Naive thymus-derived CD8-positive, alpha-beta T cell (primary cell): ENCODE data around the gene GCAT. TPM values are rescaled to one million over a fixed set of nuclear protein-coding genes. Genes with fewer than 3 reads are reported as not detected.

Experiments used
- ATAC-seq, 2 donors: fragments of 150-1000 bp; cut with Tn5 transposase in 1 of 2; sonication (Bioruptor Pico), chemical (Tn5 transposase) in 1 of 2; 1 replicate in 1 of 2; 2 replicates in 1 of 2; pipeline ENCODE4 v1.10.0; 2021; ENCODE audit warnings: mild to moderate bottlenecking in 2 of 2, moderate library complexity in 2 of 2
- POLR2A ChIA-PET: fragments of 350-600 bp; sonication (Branson Sonifier 250); formaldehyde crosslinking; loops from one replicate; lab custom pipeline; 2021; ENCODE audit warnings: antibody characterized with exemption; lab: Charles Lee
- DNase-seq, 10 donors: peaks; one replicate each; pipeline versions ENCODE4 v3.0.0 to v3.0.0-alpha.2; 2020 to 2022
- H3K27ac Mint-ChIP-seq, 10 donors: one replicate each; pipeline ENCODE4 v1.8.0; 2020 to 2022; ENCODE audit warnings: mild to moderate bottlenecking in 10 of 10, mixed read lengths in 10 of 10, moderate library complexity in 4 of 10, inconsistent platforms in 1 of 10
- H3K27me3 Mint-ChIP-seq, 5 donors: one replicate each; pipeline ENCODE4 v1.8.0; 2021 to 2022; ENCODE audit warnings: mixed read lengths in 5 of 5
- H3K36me3 Mint-ChIP-seq, 3 donors: one replicate each; pipeline ENCODE4 v1.8.0; 2020 to 2022; ENCODE audit warnings: mixed read lengths in 3 of 3, mild to moderate bottlenecking in 2 of 3, inconsistent platforms in 1 of 3
- H3K4me1 Mint-ChIP-seq, 4 donors: one replicate each; pipeline ENCODE4 v1.8.0; 2021 to 2022; ENCODE audit warnings: mixed read lengths in 4 of 4
- H3K4me3 Mint-ChIP-seq, 10 donors: one replicate each; pipeline ENCODE4 v1.8.0; 2020 to 2022; ENCODE audit warnings: mild to moderate bottlenecking in 10 of 10, mixed read lengths in 10 of 10, moderate library complexity in 6 of 10, inconsistent platforms in 1 of 10
- H3K9me3 Mint-ChIP-seq, 9 donors: one replicate each; pipeline ENCODE4 v1.8.0; 2020 to 2022; ENCODE audit warnings: mixed read lengths in 9 of 9, mild to moderate bottlenecking in 3 of 9, inconsistent platforms in 1 of 9, moderate library complexity in 1 of 9
- polyA plus RNA-seq, 3 donors: library from polyadenylated mRNA; unstranded; fragments of 300-500 nt; fragmentation: Illumina TruSeq; gene quantifications; one replicate each; pipeline ENCODE4 v1.2.3, GENCODE V29; 2021
- total RNA-seq, 8 experiments: library from RNA in 2 of 8; stranded (reverse) in 2 of 8; gene quantifications; one replicate each; pipeline ENCODE4 v1.2.3 and lab custom pipeline; 2021 to 2026

GCAT gene
- 1 to 10 TPM; 1.8 to 2.3 TPM for total RNA-seq
- polyA plus RNA-seq = 1 to 10 TPM; 4.0 to 7.6 (median 7.1) TPM
- total RNA-seq (lab: John Stamatoyannopoulos, UW) = 0.49 to 4.0 (median 1.4) reads per million in 6 experiments

DNA sequence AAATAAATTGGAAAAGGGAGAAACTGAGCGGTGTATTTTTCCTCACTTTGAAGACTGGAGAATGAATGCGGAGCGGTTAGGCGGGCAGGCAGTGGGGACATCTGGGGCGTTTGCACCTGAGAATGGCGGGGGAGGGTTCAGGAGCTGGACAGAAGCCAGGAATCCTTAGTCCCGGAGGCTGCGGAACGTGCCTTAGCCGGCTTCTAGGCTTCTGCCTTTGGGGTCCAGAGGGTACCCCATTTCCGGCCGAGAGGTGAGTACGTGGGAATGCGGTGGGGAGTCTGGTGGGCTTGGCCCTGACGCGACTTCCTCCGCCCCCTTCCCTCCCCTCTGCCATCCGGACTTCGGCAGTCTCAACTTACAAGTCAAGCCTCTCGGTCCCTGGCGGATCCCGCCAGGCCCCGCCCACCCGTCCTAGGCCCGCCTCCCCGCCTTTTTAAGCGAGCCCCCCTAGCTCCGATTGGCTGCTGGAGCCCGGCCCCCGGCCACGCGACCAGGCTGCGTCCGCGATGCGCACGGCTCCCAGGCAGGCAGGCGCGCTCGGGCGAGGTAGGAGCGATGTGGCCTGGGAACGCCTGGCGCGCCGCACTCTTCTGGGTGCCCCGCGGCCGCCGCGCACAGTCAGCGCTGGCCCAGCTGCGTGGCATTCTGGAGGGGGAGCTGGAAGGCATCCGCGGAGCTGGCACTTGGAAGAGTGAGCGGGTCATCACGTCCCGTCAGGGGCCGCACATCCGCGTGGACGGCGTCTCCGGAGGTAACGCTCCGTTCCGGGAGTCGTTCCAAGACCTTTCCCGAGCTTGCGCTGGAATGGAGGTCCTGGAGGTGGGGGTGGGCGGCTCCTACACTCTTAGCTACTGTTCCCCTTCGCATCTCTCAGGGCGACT is at the start of gene GCAT:
Gene GCAT (plus strand): TSS at position 525 of the 884 bp plus-strand sequence. CDS start 34 bp downstream, at position 559.
- ATAC-seq (peak; percentile 89 to 90), DNase-seq (peak; percentile 64 to 90 (median 78))
- Mint-ChIP-seq H3K9me3 (peaks cover 0 to 2% (median 0%) of the 10 kb centered on the region in 9 donors), H3K27ac (peak within 1 kb of the TSS in 4 of 10 donors; percentile 26 to 75 (median 45)), H3K4me1 (peaks cover 15 to 45% (median 42%) of the 10 kb centered on the region in 4 donors), H3K27me3 (peaks cover 22 to 70% (median 42%) of the 10 kb centered on the region in 5 donors), H3K36me3 (peaks cover 0 to 3% (median 0%) of the 10 kb centered on the region in 3 donors), H3K4me3 (peak within 1 kb of the TSS; percentile 69 to 84 (median 82))
- POLR2A ChIA-PET = interaction anchor here (0.6 to 1.7 kb wide), 6 partner anchors 11 to 149 kb away, joined by 3 to 4 read pairs (median 4); partner anchors contain the start of genes ANKRD54 and PDXP

DNA sequence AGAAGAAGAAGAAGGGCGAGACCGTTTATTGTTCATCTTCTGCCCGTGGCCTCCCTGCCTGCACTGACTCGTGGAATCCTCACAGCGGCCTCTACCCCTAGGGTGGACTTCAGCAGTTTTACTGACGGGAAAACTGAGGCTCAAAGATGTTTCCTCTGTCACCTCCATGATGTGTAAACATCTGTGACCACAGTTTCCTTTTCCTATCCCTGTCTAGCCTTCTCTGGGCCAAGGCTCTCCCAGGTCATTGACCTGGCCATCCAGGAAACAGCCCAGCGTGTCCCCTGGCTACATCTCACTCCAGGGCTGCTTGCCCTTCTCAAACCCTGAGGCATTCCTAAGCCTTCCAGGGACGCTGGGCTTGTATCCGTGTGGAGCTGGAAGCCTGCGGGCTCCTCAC is 49.0 kb upstream of the GCAT start:
- no peak overlapping the region for H3K4me3 Mint-ChIP-seq
- no peak for DNase-seq
- H3K27ac Mint-ChIP-seq = no peak overlapping the region
- POLR2A ChIA-PET = no interaction called here
- peaks cover 0 to 2% (median under 1%) of the 10 kb centered on the region in 4 donors for H3K4me1 Mint-ChIP-seq
- ATAC-seq = no peak
- H3K27me3 Mint-ChIP-seq = no peaks in the 10 kb centered on the region
- no peaks in the 10 kb centered on the region for H3K9me3 Mint-ChIP-seq
- H3K36me3 Mint-ChIP-seq = peaks cover 0 to 35% (median 0%) of the 10 kb centered on the region in 3 donors

DNA sequence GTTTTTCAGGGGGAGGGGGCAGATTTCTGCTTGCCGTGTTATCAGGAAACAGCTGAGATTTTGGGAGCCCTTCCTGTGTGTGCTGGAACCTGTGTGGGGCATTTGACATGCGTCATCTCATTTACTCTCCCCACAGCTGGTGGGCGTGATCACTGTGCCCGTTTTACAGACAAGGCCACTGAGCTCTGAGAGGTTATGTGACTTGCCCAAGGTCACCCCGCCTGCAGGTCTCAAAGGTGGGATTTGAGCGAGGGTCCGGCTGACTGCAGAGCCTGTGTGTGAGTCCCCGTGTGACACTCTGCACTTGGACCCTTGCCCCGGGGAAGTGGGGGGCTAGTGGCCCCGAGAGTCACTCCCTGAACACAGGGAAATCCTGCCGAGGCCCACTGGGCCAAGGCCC is 48.5 kb upstream of the GCAT start:
- Mint-ChIP-seq H3K4me1 (peaks cover 0 to 3% (median under 1%) of the 10 kb centered on the region in 4 donors), H3K4me3 (no peak overlapping the region), H3K27me3 (no peaks in the 10 kb centered on the region), H3K36me3 (peaks cover 0 to 35% (median 0%) of the 10 kb centered on the region in 3 donors), H3K9me3 (no peaks in the 10 kb centered on the region), H3K27ac (no peak overlapping the region)
- no peak for ATAC-seq
- DNase-seq = no peak
- POLR2A ChIA-PET = no interaction called here

DNA sequence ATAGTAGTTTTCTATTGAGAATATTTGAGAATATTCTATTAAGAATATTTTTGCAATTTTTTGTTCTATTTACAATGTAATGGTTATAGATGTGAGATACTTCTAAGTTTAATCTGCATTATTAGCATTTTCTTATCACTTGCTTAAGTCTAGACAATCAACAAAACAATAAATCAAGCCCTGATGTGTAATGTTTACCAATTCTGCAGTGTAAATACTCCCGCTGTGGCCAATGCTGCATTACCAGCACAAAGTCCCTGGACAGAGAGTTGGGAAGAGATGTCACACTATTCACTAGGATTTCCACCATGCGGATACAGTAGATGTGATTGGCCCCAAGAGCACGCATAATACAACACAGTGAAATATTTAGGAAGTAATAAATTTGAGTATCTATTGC is 47.6 kb upstream of the GCAT start:
- ATAC-seq (no peak), DNase-seq (no peak)
- Mint-ChIP-seq H3K27ac (peak overlapping the region in 1 of 10 donors; percentile 40), H3K4me3 (no peak overlapping the region), H3K27me3 (no peaks in the 10 kb centered on the region), H3K36me3 (peaks cover 0 to 31% (median 0%) of the 10 kb centered on the region in 3 donors), H3K9me3 (no peaks in the 10 kb centered on the region), H3K4me1 (peaks cover 0 to 3% (median under 1%) of the 10 kb centered on the region in 4 donors)
- POLR2A ChIA-PET = no interaction called here

DNA sequence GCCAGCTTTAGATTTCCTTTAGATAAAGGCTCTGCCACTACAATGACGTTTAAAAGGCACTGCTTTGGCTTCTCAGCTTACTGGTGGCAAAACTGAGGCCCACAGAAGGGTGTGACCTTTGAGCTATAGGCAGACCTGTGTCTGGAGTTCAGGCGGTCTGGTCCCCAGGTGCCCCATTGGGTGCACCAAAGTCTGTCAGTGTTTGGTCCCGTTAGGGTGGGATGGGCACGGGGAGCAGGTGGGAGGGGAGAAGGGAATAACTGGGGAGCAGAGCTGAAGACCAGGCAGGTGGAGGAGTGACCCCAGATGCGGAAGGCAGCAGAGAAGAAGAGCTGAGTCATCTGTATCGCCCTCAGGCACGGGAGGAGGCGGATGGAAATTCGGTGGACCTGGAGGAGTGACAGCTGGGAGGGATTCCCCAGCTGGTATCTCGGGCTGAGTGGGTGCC is 45.3 kb upstream of the GCAT start:
- ATAC-seq = no peak
- POLR2A ChIA-PET = no interaction called here
- Mint-ChIP-seq H3K36me3 (peaks cover 0 to 28% (median 0%) of the 10 kb centered on the region in 3 donors), H3K27ac (no peak overlapping the region), H3K9me3 (no peaks in the 10 kb centered on the region), H3K4me3 (no peak overlapping the region), H3K4me1 (peaks cover 0 to 3% (median under 1%) of the 10 kb centered on the region in 4 donors), H3K27me3 (no peaks in the 10 kb centered on the region)
- DNase-seq = no peak

DNA sequence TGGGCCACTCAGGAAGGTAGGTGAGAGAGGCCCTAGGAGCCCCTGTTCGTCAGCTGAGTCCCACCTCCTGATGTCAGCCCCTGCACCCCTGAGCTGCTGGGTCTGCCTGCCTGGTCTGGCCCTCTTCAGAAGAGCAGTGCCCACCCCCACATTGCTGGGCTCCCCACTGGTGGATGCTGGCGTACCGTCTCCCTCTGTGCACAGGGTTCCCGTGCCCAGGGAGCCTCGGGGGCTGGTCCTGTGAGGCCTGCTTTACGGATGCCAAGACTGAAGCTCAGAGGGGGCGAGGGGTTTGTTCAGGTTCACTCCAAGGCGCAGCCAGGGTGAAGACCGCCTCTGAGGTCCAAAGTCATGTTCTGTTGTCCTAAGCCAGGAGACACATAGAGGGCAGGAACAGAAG is 44.7 kb upstream of the GCAT start:
- no peak for DNase-seq
- H3K4me1 Mint-ChIP-seq = peaks cover 0 to 3% (median under 1%) of the 10 kb centered on the region in 4 donors
- H3K27me3 Mint-ChIP-seq = no peaks in the 10 kb centered on the region
- peaks cover 0 to 25% (median 0%) of the 10 kb centered on the region in 3 donors for H3K36me3 Mint-ChIP-seq
- no peaks in the 10 kb centered on the region for H3K9me3 Mint-ChIP-seq
- no peak overlapping the region for H3K4me3 Mint-ChIP-seq
- no peak overlapping the region for H3K27ac Mint-ChIP-seq
- ATAC-seq = no peak
- POLR2A ChIA-PET = no interaction called here

DNA sequence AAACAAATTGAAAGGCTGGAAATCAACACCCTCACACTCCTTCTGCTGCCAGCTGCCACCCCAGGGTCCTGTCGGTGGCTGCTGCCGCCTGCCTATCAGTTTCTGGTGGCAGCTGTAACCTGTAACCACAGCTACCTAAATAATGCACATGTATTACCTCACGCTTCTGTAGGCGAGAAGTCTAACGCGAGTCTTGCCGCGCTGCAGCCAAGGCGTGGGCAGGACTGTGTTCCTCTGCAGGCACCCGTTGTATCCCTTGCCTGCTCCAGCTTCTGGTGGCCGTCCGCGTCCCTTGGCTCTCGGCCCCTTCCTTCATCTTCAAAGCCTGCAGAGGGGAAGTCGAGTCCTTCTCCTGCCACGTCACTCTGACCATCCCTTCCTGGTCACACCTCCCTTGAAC is 44.1 kb upstream of the GCAT start:
- ATAC-seq (no peak), DNase-seq (no peak)
- Mint-ChIP-seq H3K9me3 (no peaks in the 10 kb centered on the region), H3K36me3 (peaks cover 0 to 19% (median 0%) of the 10 kb centered on the region in 3 donors), H3K27me3 (no peaks in the 10 kb centered on the region), H3K4me1 (peaks cover 0 to 2% (median under 1%) of the 10 kb centered on the region in 4 donors), H3K27ac (peak overlapping the region in 1 of 10 donors; percentile 68), H3K4me3 (no peak overlapping the region)
- POLR2A ChIA-PET = no interaction called here

DNA sequence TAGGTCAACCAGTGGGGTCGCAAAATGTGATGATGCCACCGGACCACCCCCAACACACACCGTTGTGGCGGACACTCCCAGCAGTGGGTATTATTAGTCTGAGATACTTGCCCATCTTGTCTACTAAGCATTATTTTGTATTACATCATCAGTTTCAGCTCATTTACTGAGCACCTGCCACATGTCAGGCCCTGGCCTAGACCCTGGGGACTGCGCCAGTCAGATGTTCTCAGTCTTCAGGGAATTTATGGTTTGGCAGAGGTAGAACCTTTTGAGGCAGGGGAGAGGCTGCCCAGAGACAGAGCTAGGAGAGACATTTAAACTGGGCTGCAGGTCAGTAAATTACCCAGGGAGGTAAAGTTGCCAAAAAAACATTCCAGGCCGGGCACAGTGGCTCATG is 43.1 kb upstream of the GCAT start:
- Mint-ChIP-seq H3K27ac (peak overlapping the region in 1 of 10 donors; percentile 47), H3K4me1 (peaks cover 0 to 2% (median under 1%) of the 10 kb centered on the region in 4 donors), H3K27me3 (no peaks in the 10 kb centered on the region), H3K4me3 (no peak overlapping the region), H3K36me3 (peaks cover 0 to 15% (median 0%) of the 10 kb centered on the region in 3 donors), H3K9me3 (no peaks in the 10 kb centered on the region)
- POLR2A ChIA-PET = no interaction called here
- DNase-seq = no peak
- no peak for ATAC-seq

DNA sequence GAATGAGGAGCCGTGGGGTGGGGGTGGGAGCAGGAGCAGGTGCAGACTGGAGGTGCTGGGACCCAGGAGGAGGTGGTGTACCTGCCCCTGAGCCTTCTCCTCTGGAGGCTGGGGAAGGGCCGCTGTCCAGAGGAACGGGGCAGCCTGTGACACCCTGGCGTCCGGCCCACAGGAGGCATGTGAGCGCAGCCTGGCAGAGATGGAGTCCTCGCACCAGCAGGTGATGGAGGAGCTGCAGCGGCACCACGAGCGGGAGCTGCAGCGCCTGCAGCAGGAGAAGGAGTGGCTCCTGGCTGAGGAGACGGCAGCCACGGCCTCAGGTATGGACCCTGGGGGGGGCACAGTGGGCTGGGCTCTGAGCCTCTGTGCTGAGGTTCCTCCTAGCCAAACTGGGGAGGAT is 42.2 kb upstream of the GCAT start:
- Mint-ChIP-seq H3K4me3 (no peak overlapping the region), H3K36me3 (peaks cover 0 to 13% (median 0%) of the 10 kb centered on the region in 3 donors), H3K27me3 (no peaks in the 10 kb centered on the region), H3K27ac (no peak overlapping the region), H3K4me1 (peaks cover 0 to 2% (median under 1%) of the 10 kb centered on the region in 4 donors), H3K9me3 (no peaks in the 10 kb centered on the region)
- no peak for ATAC-seq
- DNase-seq = no peak
- POLR2A ChIA-PET = no interaction called here

DNA sequence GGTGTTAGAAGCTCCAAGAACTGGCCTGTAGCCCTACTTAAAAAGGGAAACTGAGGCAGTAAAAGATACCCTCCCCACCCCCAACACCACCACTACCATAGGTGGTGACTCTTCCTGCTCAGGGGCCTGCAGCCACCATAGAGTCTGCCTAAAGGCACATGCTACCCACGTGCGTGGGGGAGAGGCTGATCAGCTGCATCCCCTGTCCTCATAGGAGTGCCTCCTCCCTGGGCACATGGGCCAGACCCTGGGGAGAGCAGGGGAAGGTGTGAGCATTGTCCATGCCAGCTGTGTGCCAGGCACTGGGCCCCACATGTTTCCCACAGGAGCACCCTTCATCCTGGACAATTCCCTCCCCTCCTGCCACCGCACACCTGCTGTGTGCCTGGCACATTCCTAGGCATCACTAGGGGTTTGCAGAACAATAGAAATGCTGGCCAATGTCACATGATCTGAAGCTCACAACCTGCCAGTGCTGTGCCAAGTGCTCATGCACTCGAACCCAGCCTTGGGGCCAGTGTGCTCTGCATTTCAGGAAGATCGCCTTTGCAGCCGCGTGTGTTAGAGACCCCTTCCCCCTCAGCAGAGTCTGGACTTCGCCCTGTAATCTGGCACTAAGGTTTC is 41.7 kb upstream of the GCAT start:
- Mint-ChIP-seq H3K9me3 (no peaks in the 10 kb centered on the region), H3K4me1 (peaks cover 0 to 2% (median under 1%) of the 10 kb centered on the region in 4 donors), H3K4me3 (no peak overlapping the region), H3K36me3 (peaks cover 0 to 11% (median 0%) of the 10 kb centered on the region in 3 donors), H3K27ac (peak overlapping the region in 2 of 10 donors; percentile 33 to 38), H3K27me3 (no peaks in the 10 kb centered on the region)
- DNase-seq (no peak), ATAC-seq (no peak)
- POLR2A ChIA-PET = no interaction called here

DNA sequence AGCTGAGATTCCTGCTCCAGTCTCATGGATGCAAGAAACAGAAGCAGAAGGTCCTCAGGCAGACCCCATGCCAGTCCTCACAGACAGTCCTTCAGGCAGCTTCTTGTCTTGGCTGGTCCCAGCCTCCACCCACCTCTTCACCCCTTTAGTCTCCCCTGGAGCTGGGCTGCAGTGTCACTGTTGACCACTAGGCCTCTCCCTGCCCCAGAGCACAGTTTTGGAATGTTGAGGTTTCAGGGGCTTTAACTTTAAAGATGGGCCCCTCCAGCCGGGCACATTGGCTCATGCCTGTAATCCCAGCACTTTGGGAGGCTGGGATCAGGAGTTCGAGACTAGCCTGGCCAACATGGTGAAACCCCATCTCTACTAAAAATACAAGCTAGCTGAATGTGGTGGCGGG is 39.5 kb upstream of the GCAT start:
- H3K36me3 Mint-ChIP-seq = peaks cover 0 to 14% (median 3%) of the 10 kb centered on the region in 3 donors
- no peak overlapping the region for H3K4me3 Mint-ChIP-seq
- ATAC-seq (peak in 1 of 2 donors; percentile 30), DNase-seq (no peak)
- no peak overlapping the region for H3K27ac Mint-ChIP-seq
- H3K4me1 Mint-ChIP-seq = peaks cover 0 to 1% (median 0%) of the 10 kb centered on the region in 4 donors
- H3K9me3 Mint-ChIP-seq = no peaks in the 10 kb centered on the region
- no peaks in the 10 kb centered on the region for H3K27me3 Mint-ChIP-seq
- POLR2A ChIA-PET = interaction anchor here (0.7 kb wide), 1 partner anchor 14 kb away, joined by 5 read pairs; no protein-coding TSS in a partner anchor

DNA sequence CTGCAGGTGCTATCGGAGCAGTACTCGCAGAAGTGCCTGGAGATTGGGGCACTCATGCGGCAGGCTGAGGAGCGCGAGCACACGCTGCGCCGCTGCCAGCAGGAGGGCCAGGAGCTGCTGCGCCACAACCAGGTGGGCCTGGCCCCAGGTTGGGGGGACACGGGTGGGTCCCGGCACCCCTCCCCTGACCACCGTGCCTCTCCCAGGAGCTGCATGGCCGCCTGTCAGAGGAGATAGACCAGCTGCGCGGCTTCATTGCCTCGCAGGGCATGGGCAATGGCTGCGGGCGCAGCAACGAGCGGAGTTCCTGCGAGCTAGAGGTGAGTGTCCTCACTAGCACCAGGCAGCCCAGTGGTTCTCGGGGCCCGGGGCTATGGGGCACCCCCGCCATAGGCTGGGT is 38.7 kb upstream of the GCAT start:
- DNase-seq (no peak), ATAC-seq (no peak)
- no peaks in the 10 kb centered on the region for H3K27me3 Mint-ChIP-seq
- H3K4me3 Mint-ChIP-seq = no peak overlapping the region
- no peak overlapping the region for H3K27ac Mint-ChIP-seq
- peaks cover 0 to 2% (median 0%) of the 10 kb centered on the region in 4 donors for H3K4me1 Mint-ChIP-seq
- H3K36me3 Mint-ChIP-seq = peaks cover 0 to 14% (median 3%) of the 10 kb centered on the region in 3 donors
- POLR2A ChIA-PET = no interaction called here
- H3K9me3 Mint-ChIP-seq = no peaks in the 10 kb centered on the region
